Lower lobe of right lung (tissue), 2 donors: ENCODE data around the gene ZNF827. TPM values are rescaled to one million over a fixed set of nuclear protein-coding genes. Genes with fewer than 3 reads are reported as not detected.

Experiments used
- ATAC-seq, 2 donors: fragments of 200-7000 bp; cut with Tn5 transposase; one replicate each; pipeline ENCODE4 v1.9.1; 2020 to 2022; ENCODE audit warnings: mild to moderate bottlenecking in 2 of 2, moderate library complexity in 2 of 2
- DNase-seq: peaks from one replicate; pipeline ENCODE4 v3.0.0-alpha.2; 2020
- H3K27ac ChIP-seq: fragments of 200-600 bp; one replicate; pipeline ENCODE4 v1.8.0; 2022
- H3K27me3 ChIP-seq: fragments of 200-600 bp; one replicate; pipeline ENCODE4 v1.8.0; 2022; ENCODE audit warnings: low read depth
- H3K36me3 ChIP-seq: fragments of 200-600 bp; one replicate; pipeline ENCODE4 v1.8.0; 2022; ENCODE audit warnings: mild to moderate bottlenecking
- H3K4me1 ChIP-seq: fragments of 200-600 bp; one replicate; pipeline ENCODE4 v1.8.0; 2022
- H3K4me3 ChIP-seq: fragments of 200-600 bp; one replicate; pipeline ENCODE4 v1.8.0; 2022; ENCODE audit warnings: mild to moderate bottlenecking
- H3K9me3 ChIP-seq: fragments of 200-600 bp; one replicate; pipeline ENCODE4 v1.8.0; 2022
- intact Hi-C: fragments of 100-400 bp; cut with DNase I; formaldehyde crosslinking; loops from one replicate; pipeline ENCODE4 v1.11.0; 2022
- total RNA-seq: library from RNA; stranded (reverse); fragmentation: NEBNext Ultra II Directional; extraction: Animal tissue kit (Norgen Biotek cat#: 25700); gene quantifications from one replicate; pipeline ENCODE4 v1.2.1, GENCODE V29; 2021
- TF ChIP-seq, protein P1 (sequence below): fragments of 200-600 bp; IDR thresholded peaks from one replicate; pipeline ENCODE4 v1.8.0; 2022; ENCODE audit warnings: antibody characterized with exemption, mild to moderate bottlenecking
- donor health status: DM: no; HTN: yes; CAD: no; lungs with severe emphysema.

ZNF827 gene
- total RNA-seq, 1 donor from 2014 or later: 11.3 TPM

DNA sequence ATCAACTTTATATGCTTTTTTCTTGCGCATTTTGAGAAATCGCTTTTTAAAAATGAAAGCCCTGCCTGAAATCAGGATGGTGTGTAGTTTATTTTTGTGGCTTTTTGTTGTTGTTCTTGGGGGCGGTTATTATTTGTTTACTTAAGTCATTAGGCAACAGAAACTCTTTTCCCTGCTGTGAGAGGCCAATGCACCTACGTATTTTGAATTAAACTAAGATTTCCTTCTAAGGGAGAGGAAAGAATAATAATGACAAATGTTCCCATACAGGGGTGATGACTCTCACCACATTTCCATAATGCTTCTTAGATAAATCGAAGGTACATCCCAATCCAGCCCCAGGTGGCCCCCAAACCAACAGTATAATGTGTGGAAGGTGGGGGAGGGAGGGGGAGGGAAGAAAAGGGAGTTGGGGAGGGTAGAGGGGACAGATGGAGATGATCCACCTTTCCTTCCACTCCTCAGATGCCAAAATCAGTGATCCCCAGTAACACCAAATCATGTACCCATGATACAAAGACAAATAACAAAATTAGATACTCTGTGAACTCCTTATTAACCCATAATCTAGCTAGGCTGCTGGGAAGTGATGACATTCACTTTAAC lies 39.6 kb downstream of the ZNF827 start:
- intact Hi-C loops: no loop called here
- no peak overlapping the region for H3K27ac ChIP-seq
- H3K36me3 ChIP-seq: peaks cover 4% of the 10 kb centered on the region
- ATAC-seq: no peak
- H3K4me1 ChIP-seq: no peaks in the 10 kb centered on the region
- TF ChIP-seq, protein P1, sequence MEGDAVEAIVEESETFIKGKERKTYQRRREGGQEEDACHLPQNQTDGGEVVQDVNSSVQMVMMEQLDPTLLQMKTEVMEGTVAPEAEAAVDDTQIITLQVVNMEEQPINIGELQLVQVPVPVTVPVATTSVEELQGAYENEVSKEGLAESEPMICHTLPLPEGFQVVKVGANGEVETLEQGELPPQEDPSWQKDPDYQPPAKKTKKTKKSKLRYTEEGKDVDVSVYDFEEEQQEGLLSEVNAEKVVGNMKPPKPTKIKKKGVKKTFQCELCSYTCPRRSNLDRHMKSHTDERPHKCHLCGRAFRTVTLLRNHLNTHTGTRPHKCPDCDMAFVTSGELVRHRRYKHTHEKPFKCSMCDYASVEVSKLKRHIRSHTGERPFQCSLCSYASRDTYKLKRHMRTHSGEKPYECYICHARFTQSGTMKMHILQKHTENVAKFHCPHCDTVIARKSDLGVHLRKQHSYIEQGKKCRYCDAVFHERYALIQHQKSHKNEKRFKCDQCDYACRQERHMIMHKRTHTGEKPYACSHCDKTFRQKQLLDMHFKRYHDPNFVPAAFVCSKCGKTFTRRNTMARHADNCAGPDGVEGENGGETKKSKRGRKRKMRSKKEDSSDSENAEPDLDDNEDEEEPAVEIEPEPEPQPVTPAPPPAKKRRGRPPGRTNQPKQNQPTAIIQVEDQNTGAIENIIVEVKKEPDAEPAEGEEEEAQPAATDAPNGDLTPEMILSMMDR: no peak
- no peaks in the 10 kb centered on the region for H3K27me3 ChIP-seq
- H3K9me3 ChIP-seq: no peaks in the 10 kb centered on the region
- DNase-seq: no peak
- H3K4me3 ChIP-seq: no peak overlapping the region

- intact Hi-C loops: no loop called here
- TF ChIP-seq, protein P1: no peak
- Histone ChIP-seq H3K9me3 (no peaks in the 10 kb centered on the region), H3K27ac (no peak overlapping the region), H3K36me3 (peaks cover 4% of the 10 kb centered on the region), H3K4me3 (no peak overlapping the region), H3K4me1 (no peaks in the 10 kb centered on the region), H3K27me3 (no peaks in the 10 kb centered on the region)
- DNase-seq (no peak), ATAC-seq (no peak)
Observed at GRCh38 chr4:145898466-145898865, 40.2 kb downstream of the ZNF827 start.

- H3K27ac ChIP-seq: no peak overlapping the region
- TF ChIP-seq, protein P1: no peak
- DNase-seq (no peak), ATAC-seq (no peak)
- H3K4me3 ChIP-seq: no peak overlapping the region
- H3K4me1 ChIP-seq: no peaks in the 10 kb centered on the region
- H3K9me3 ChIP-seq: no peaks in the 10 kb centered on the region
- H3K36me3 ChIP-seq: no peaks in the 10 kb centered on the region
- no peaks in the 10 kb centered on the region for H3K27me3 ChIP-seq
- intact Hi-C loops: no loop called here
Observed at GRCh38 chr4:145895056-145895455, 43.6 kb downstream of the ZNF827 start.

DNA sequence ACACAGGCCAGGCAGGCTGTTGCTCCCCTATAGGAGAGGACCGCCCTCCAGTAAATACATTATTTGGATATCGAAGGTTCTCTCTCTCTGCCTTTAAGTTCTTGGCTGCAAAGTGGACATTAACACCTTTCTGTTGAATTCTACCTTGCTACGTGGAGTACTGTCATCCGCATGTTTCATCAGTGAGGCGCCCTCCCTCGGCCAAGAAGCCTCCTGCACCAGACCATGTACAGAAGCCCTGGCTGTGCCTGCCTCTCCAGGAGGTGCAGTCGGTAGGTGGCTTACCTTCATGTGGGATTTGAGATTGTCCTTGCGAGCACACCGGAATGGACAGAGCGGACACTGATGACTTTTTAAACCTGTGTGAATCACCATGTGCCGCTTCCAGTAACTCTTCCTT lies 46.7 kb downstream of the ZNF827 start:
- H3K4me1 ChIP-seq: no peaks in the 10 kb centered on the region
- TF ChIP-seq, protein P1: no peak

GRCh38 chr4:145890689-145891088 lies 47.9 kb downstream of the ZNF827 start:
- Histone ChIP-seq H3K4me3 (no peak overlapping the region), H3K27ac (no peak overlapping the region), H3K36me3 (peaks cover 2% of the 10 kb centered on the region), H3K4me1 (no peaks in the 10 kb centered on the region), H3K9me3 (no peaks in the 10 kb centered on the region), H3K27me3 (no peaks in the 10 kb centered on the region)
- TF ChIP-seq, protein P1: no peak
- DNase-seq: no peak
- ATAC-seq: no peak
- intact Hi-C loops: no loop called here

More for the DNA sequence above, 46.7 kb downstream of the ZNF827 start:
- no peak for ATAC-seq
- H3K27me3 ChIP-seq: no peaks in the 10 kb centered on the region
- H3K27ac ChIP-seq: no peak overlapping the region
- H3K9me3 ChIP-seq: no peaks in the 10 kb centered on the region
- H3K4me3 ChIP-seq: no peak overlapping the region
- intact Hi-C loops: no loop called here
- H3K36me3 ChIP-seq: no peaks in the 10 kb centered on the region
- DNase-seq: no peak
